ENCODE measurements around the gene SORBS1. TPM values are rescaled to one million over a fixed set of nuclear protein-coding genes. Genes with fewer than 3 reads are reported as not detected.

SORBS1 gene
- total and polyA plus RNA-seq, 2 of the 13 experiments (the other 11 are each of a cell fraction or from before 2014, with no cell fraction given) = 16.8 to 39.8 TPM

DNA sequence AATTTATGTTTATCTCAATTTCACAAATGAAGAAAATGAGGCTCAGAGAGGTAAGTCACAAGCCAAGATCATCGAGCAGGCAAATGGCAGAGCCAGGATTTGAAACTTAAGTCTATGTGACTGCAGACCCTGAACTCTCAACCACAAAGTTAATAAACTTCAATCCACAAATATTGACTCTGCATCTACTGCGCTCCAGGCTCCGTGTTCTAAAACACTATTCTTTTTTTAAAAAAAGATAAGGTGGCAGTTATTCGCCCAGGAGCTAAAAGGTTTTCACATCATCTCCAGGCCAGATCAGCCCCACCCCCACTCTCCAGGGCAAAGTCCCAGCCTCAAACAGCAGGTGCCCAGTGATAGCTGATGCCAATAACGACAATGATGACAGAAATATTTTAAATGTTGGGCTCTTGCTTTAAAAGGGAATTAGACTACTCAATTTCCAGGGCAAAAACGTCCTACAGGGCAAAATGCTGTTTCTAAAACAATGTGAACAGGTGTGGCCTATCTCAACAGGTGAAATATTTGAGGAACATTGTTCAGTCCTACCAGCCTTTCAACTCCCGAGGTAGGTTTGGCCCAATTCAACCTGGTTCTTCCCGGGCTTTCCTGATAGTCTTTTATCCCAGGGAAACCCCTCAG is 85.2 kb downstream of the SORBS1 start (continued):
- TF ChIP-seq, protein P1, sequence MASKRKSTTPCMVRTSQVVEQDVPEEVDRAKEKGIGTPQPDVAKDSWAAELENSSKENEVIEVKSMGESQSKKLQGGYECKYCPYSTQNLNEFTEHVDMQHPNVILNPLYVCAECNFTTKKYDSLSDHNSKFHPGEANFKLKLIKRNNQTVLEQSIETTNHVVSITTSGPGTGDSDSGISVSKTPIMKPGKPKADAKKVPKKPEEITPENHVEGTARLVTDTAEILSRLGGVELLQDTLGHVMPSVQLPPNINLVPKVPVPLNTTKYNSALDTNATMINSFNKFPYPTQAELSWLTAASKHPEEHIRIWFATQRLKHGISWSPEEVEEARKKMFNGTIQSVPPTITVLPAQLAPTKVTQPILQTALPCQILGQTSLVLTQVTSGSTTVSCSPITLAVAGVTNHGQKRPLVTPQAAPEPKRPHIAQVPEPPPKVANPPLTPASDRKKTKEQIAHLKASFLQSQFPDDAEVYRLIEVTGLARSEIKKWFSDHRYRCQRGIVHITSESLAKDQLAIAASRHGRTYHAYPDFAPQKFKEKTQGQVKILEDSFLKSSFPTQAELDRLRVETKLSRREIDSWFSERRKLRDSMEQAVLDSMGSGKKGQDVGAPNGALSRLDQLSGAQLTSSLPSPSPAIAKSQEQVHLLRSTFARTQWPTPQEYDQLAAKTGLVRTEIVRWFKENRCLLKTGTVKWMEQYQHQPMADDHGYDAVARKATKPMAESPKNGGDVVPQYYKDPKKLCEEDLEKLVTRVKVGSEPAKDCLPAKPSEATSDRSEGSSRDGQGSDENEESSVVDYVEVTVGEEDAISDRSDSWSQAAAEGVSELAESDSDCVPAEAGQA (IDR thresholded peaks at IDR 0.05; ENCODE audit: low read depth) = no peak
- TF ChIP-seq, protein P1 (CRISPR knock-in tag; IDR thresholded peaks at IDR 0.05; ENCODE audit: borderline replicate concordance) = peak; percentile 66; the same call in 1 of the 2 replicates
- TF ChIP-seq FIP1L1 (IDR thresholded peaks at IDR 0.05; ENCODE audit: borderline replicate concordance, insufficient read depth, low read depth, low read length) (no peak), ZNF431 (CRISPR knock-in tag; IDR thresholded peaks at IDR 0.05; ENCODE audit: borderline replicate concordance, low read depth) (no peak), GPN1 (CRISPR knock-in tag; IDR thresholded peaks at IDR 0.05; ENCODE audit: borderline replicate concordance) (no peak), ZFP36 (IDR thresholded peaks at IDR 0.05; ENCODE audit: borderline replicate concordance, low read depth, low read length, partially characterized antibody) (no peak), JUNB (CRISPR knock-in tag; IDR thresholded peaks at IDR 0.05; ENCODE audit: borderline replicate concordance) (peak; percentile 25; the same call in 1 of the 2 replicates), CBX5 (CRISPR knock-in tag; IDR thresholded peaks at IDR 0.05; ENCODE audit: borderline replicate concordance) (peak; percentile 71; the same call in 1 of the 2 replicates), TCF12 (IDR thresholded peaks at IDR 0.05) (no peak), TCF12 (CRISPR knock-in tag; IDR thresholded peaks at IDR 0.05) (peak; percentile 70; the same call in 1 of the 2 replicates)
- TF ChIP-seq, protein P2, sequence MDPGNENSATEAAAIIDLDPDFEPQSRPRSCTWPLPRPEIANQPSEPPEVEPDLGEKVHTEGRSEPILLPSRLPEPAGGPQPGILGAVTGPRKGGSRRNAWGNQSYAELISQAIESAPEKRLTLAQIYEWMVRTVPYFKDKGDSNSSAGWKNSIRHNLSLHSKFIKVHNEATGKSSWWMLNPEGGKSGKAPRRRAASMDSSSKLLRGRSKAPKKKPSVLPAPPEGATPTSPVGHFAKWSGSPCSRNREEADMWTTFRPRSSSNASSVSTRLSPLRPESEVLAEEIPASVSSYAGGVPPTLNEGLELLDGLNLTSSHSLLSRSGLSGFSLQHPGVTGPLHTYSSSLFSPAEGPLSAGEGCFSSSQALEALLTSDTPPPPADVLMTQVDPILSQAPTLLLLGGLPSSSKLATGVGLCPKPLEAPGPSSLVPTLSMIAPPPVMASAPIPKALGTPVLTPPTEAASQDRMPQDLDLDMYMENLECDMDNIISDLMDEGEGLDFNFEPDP (CRISPR knock-in tag; conservative IDR thresholded peaks at IDR 0.05) = no peak
- TF ChIP-seq, protein P3, sequence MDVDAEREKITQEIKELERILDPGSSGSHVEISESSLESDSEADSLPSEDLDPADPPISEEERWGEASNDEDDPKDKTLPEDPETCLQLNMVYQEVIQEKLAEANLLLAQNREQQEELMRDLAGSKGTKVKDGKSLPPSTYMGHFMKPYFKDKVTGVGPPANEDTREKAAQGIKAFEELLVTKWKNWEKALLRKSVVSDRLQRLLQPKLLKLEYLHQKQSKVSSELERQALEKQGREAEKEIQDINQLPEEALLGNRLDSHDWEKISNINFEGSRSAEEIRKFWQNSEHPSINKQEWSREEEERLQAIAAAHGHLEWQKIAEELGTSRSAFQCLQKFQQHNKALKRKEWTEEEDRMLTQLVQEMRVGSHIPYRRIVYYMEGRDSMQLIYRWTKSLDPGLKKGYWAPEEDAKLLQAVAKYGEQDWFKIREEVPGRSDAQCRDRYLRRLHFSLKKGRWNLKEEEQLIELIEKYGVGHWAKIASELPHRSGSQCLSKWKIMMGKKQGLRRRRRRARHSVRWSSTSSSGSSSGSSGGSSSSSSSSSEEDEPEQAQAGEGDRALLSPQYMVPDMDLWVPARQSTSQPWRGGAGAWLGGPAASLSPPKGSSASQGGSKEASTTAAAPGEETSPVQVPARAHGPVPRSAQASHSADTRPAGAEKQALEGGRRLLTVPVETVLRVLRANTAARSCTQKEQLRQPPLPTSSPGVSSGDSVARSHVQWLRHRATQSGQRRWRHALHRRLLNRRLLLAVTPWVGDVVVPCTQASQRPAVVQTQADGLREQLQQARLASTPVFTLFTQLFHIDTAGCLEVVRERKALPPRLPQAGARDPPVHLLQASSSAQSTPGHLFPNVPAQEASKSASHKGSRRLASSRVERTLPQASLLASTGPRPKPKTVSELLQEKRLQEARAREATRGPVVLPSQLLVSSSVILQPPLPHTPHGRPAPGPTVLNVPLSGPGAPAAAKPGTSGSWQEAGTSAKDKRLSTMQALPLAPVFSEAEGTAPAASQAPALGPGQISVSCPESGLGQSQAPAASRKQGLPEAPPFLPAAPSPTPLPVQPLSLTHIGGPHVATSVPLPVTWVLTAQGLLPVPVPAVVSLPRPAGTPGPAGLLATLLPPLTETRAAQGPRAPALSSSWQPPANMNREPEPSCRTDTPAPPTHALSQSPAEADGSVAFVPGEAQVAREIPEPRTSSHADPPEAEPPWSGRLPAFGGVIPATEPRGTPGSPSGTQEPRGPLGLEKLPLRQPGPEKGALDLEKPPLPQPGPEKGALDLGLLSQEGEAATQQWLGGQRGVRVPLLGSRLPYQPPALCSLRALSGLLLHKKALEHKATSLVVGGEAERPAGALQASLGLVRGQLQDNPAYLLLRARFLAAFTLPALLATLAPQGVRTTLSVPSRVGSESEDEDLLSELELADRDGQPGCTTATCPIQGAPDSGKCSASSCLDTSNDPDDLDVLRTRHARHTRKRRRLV (CRISPR knock-in tag; IDR thresholded peaks at IDR 0.05) = no peak
- TF ChIP-seq, protein P4, sequence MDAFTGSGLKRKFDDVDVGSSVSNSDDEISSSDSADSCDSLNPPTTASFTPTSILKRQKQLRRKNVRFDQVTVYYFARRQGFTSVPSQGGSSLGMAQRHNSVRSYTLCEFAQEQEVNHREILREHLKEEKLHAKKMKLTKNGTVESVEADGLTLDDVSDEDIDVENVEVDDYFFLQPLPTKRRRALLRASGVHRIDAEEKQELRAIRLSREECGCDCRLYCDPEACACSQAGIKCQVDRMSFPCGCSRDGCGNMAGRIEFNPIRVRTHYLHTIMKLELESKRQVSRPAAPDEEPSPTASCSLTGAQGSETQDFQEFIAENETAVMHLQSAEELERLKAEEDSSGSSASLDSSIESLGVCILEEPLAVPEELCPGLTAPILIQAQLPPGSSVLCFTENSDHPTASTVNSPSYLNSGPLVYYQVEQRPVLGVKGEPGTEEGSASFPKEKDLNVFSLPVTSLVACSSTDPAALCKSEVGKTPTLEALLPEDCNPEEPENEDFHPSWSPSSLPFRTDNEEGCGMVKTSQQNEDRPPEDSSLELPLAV (CRISPR knock-in tag; conservative IDR thresholded peaks at IDR 0.05; ENCODE audit: low read depth) = no peak
